Heart left ventricle (tissue), 16 donors: ENCODE data around the gene CRACR2A. TPM values are rescaled to one million over a fixed set of nuclear protein-coding genes. Genes with fewer than 3 reads are reported as not detected.

Experiments
- ATAC-seq, 4 donors: fragments of 200-7000 bp; cut with Tn5 transposase; one replicate each; pipeline ENCODE4 v1.9.1; 2020 to 2022; ENCODE audit warnings: moderate library complexity in 4 of 4, mild to moderate bottlenecking in 3 of 4, moderate number of reproducible peaks in 1 of 4
- DNase-seq, 5 donors: peaks; one replicate each; pipeline ENCODE4 v3.0.0-alpha.2; 2020
- H3K27ac ChIP-seq, 12 donors: fragments of 200-600 bp; sonication (generic) in 4 of 12; one replicate each; pipeline versions ENCODE4 v1.5.0 to v1.8.0; 2016 to 2022; ENCODE audit warnings: mild to moderate bottlenecking in 2 of 12
- H3K27me3 ChIP-seq, 9 donors: fragments of 200-600 bp; sonication (generic) in 2 of 9; one replicate each; pipeline versions ENCODE4 v1.5.1 to v1.8.0; 2016 to 2022; ENCODE audit warnings: mild to moderate bottlenecking in 3 of 9
- H3K36me3 ChIP-seq, 9 donors: fragments of 200-600 bp; sonication (generic) in 2 of 9; one replicate each; pipeline versions ENCODE4 v1.5.0 to v1.8.0; 2018 to 2022; ENCODE audit warnings: mild to moderate bottlenecking in 2 of 9
- H3K4me1 ChIP-seq, 12 donors: fragments of 200-600 bp; sonication (generic) in 4 of 12; one replicate each; pipeline versions ENCODE4 v1.5.0 to v1.8.0; 2016 to 2022; ENCODE audit warnings: mild to moderate bottlenecking in 3 of 12
- H3K4me3 ChIP-seq, 12 donors: fragments of 200-600 bp; sonication (generic) in 4 of 12; one replicate each; pipeline versions ENCODE4 v1.5.0 to v1.8.0; 2017 to 2022; ENCODE audit warnings: mild to moderate bottlenecking in 9 of 12, moderate library complexity in 4 of 12
- H3K9me3 ChIP-seq, 12 donors: fragments of 200-600 bp; sonication (generic) in 4 of 12; one replicate each; pipeline versions ENCODE4 v1.5.0 to v1.8.0; 2016 to 2022; ENCODE audit warnings: mild to moderate bottlenecking in 1 of 12
- CTCF ChIP-seq, 12 donors: fragments of 200-600 bp; sonication (generic) in 4 of 12; IDR thresholded peaks; one replicate each; pipeline versions ENCODE4 v1.5.0 to v1.8.0; 2018 to 2022; ENCODE audit warnings: antibody characterized with exemption in 12 of 12, mild to moderate bottlenecking in 5 of 12
- POLR2A ChIP-seq, 2 donors: fragments of 450-650 bp; IDR thresholded peaks; one replicate each; pipeline ENCODE4 v1.6.1; 2017; ENCODE audit warnings: antibody characterized with exemption in 2 of 2, mild to moderate bottlenecking in 2 of 2, moderate library complexity in 2 of 2
- WGBS, 4 donors: extraction: QIAGEN DNeasy Blood & Tissue Kit in 2 of 4; methylation state at CpG; one replicate each; pipeline versions ENCODE4 v1.1.5 to v1.1.7; 2013 to 2018; 5-methylcytosine and 5-hydroxymethylcytosine counted together
- intact Hi-C, 10 donors: fragments of 100-400 bp; cut with DNase I; formaldehyde crosslinking; loops; one replicate each; pipeline versions ENCODE4 v1.11.1 to v1.14.2; 2022
- polyA plus RNA-seq, 2 donors: library from polyadenylated mRNA; stranded (reverse); fragments of 200-250 nt; gene quantifications; one replicate each; pipeline ENCODE4 v1.2.3, GENCODE V29; 2013
- total RNA-seq, 9 donors: library from RNA; depleted of rRNA in 2 of 9; stranded (reverse); fragments of >200 nt in 2 of 9; fragmentation: NEBNext Ultra II Directional in 3 of 9; extraction: Animal tissue kit (Norgen Biotek cat#: 25700) in 3 of 9; gene quantifications; one replicate each; pipeline versions ENCODE4 v1.1.0 to v1.2.4, GENCODE V29; 2016 to 2023
- donor health status: ischemic (EF 13 %, LVEDD 7.1; RV severe dilation, severe dysfunction).
- donor health status: healthy with polysubstance abuse.
- donor health status: DM: no; HTN: yes; CAD: no.
- donor health status: DM: no; HTN: no; CAD: no.
- donor health status: ischemic (EF 25% LVEDD 6.9; RV normal size, moderate dysfunction).
- donor health status: ischemic (EF 25% LVEDD 5.7; RV mildly dilated, moderate dysfunction).
- donor health status: healthy.
- donor health status: DM: yes; HTN: yes; CAD: no.
- donor health status: ischemic (EF 35%, LVEDD 5.7; RV mildly dilated, moderate dysfunction).
- donor health status: nonischemic (EF 11% LVEDD 7.7; RV severe dilation, severe dysfunction).
- donor health status: DM: yes; HTN: yes; CAD: no.
- donor health status: PGD.
- donor health status: ischemic (EF 29% LVEDD 5.4; RV normal size, mild dysfunction).
- donor health status: nonischemic (EF 23%, LVEDD 6.1; RV moderate dilation, normal function).

The CRACR2A gene
- total and polyA plus RNA-seq, 11 donors, result 1.0 to 14.1 (median 4.7) TPM

- intact Hi-C loops, result loop anchor here in 1 of 10 donors (1.0 kb wide), 1 partner anchor 61 kb away; no protein-coding TSS in a partner anchor
- H3K27ac ChIP-seq, result peak overlapping the region in 1 of 12 donors; percentile 43
- DNase-seq (no peak), ATAC-seq (no peak)
- TF ChIP-seq CTCF (IDR thresholded peaks at IDR 0.05), result no peak
- TF ChIP-seq POLR2A (IDR thresholded peaks at IDR 0.05), result no peak
- H3K9me3 ChIP-seq, result no peaks in the 10 kb centered on the region
- H3K36me3 ChIP-seq, result no peaks in the 10 kb centered on the region
- peaks cover 0 to 14% (median 0%) of the 10 kb centered on the region in 9 donors for H3K27me3 ChIP-seq
- no peak overlapping the region for H3K4me3 ChIP-seq
- peaks cover 0 to 30% (median 8%) of the 10 kb centered on the region in 12 donors for H3K4me1 ChIP-seq
- WGBS, 4 donors, result 74 to 82% (median 76%) methylated on average over 15 to 17 of the region's 17 CpGs
These were observed 153.7 kb downstream of the CRACR2A start for GRCh38 chr12:3598896-3599860.

- Histone ChIP-seq H3K27ac (no peak overlapping the region), H3K9me3 (no peaks in the 10 kb centered on the region), H3K4me1 (peaks cover 0 to 26% (median 6%) of the 10 kb centered on the region in 12 donors), H3K27me3 (peaks cover 0 to 14% (median 0%) of the 10 kb centered on the region in 9 donors), H3K4me3 (no peak overlapping the region), H3K36me3 (no peaks in the 10 kb centered on the region)
- no peak for TF ChIP-seq POLR2A (IDR thresholded peaks at IDR 0.05)
- TF ChIP-seq CTCF (IDR thresholded peaks at IDR 0.05), result no peak
- WGBS, 4 donors, result 69 to 83% (median 77%) methylated on average over 7 of the region's 7 CpGs
- intact Hi-C loops, result loop anchor here in 1 of 10 donors (1.0 kb wide), 1 partner anchor 59 kb away; no protein-coding TSS in a partner anchor
- ATAC-seq (no peak), DNase-seq (no peak)
These were observed 155.2 kb downstream of the CRACR2A start for GRCh38 chr12:3597526-3598210.

GRCh38 chr12:3596703-3597415 is 156.1 kb downstream of the CRACR2A start:
- Histone ChIP-seq H3K9me3 (no peaks in the 10 kb centered on the region), H3K27me3 (peaks cover 0 to 12% (median 0%) of the 10 kb centered on the region in 9 donors), H3K27ac (no peak overlapping the region), H3K4me3 (no peak overlapping the region), H3K36me3 (no peaks in the 10 kb centered on the region), H3K4me1 (peaks cover 0 to 26% (median 6%) of the 10 kb centered on the region in 12 donors)
- WGBS, 4 donors, result 65 to 77% (median 70%) methylated on average over 8 of the region's 8 CpGs
- intact Hi-C loops, result no loop called here
- DNase-seq (no peak), ATAC-seq (no peak)
- TF ChIP-seq CTCF (IDR thresholded peaks at IDR 0.05) (no peak), POLR2A (IDR thresholded peaks at IDR 0.05) (no peak)
